Erythroblast (primary cell): ENCODE measurements around the gene SLC19A2.

ENCODE experiments used
- GATA1 ChIP-seq: IDR thresholded peaks from 2 replicates; pipeline ENCODE4 v1.6.1; 2011; ENCODE audit warnings: low read depth, mild to moderate bottlenecking, control low read depth, low read length, moderate library complexity
- POLR2A ChIP-seq: IDR thresholded peaks from 2 replicates; pipeline ENCODE4 v1.6.1; 2011; ENCODE audit warnings: mild to moderate bottlenecking, low read length

- no peak for TF ChIP-seq POLR2A
- TF ChIP-seq GATA1, result no peak
Measured at GRCh38 chr1:169527001-169527400, 41.3 kb upstream of the SLC19A2 start.
